ENCODE measurements around the gene DKK2.
"Not testable (repeated sequence)": the region's sequence is repeated elsewhere in the genome, so short reads cannot be mapped to it uniquely, and the experiment has no call there.

The DKK2 gene

GRCh38 chr4:106971636-106972035, 64.5 kb downstream of the DKK2 start:
- DNase-seq (ENCODE audit: insufficient read length) (no peak), FAIRE-seq (no peak)
- TF ChIP-seq POLR2A (IDR thresholded peaks at IDR 0.05; ENCODE audit: low read depth, low read length): no peak
- TF ChIP-seq POLR2AphosphoS5 (IDR thresholded peaks at IDR 0.05; ENCODE audit: low read depth, low read length): no peak
- TF ChIP-seq TAF1 (IDR thresholded peaks at IDR 0.05; ENCODE audit: borderline replicate concordance, low read depth, low read length): no peak

GRCh38 chr4:106967892-106968291, 68.2 kb downstream of the DKK2 start:
- TF ChIP-seq POLR2A (IDR thresholded peaks at IDR 0.05; ENCODE audit: low read depth, low read length): no peak
- no peak for DNase-seq (ENCODE audit: insufficient read length)
- no peak for FAIRE-seq

GRCh38 chr4:106953036-106953705, 82.9 kb downstream of the DKK2 start:
- DNase-seq (ENCODE audit: insufficient read length): no peak
- TF ChIP-seq POLR2A (IDR thresholded peaks at IDR 0.05; ENCODE audit: low read depth, low read length): no peak
- no peak for TF ChIP-seq POLR2AphosphoS5 (IDR thresholded peaks at IDR 0.05; ENCODE audit: low read depth, low read length)
- no peak for TF ChIP-seq TAF1 (IDR thresholded peaks at IDR 0.05; ENCODE audit: borderline replicate concordance, low read depth, low read length)
- FAIRE-seq: no peak

- FAIRE-seq: no peak
- no peak for TF ChIP-seq POLR2AphosphoS5 (IDR thresholded peaks at IDR 0.05; ENCODE audit: low read depth, low read length)
- TF ChIP-seq POLR2A (IDR thresholded peaks at IDR 0.05; ENCODE audit: low read depth, low read length): no peak
- no peak for DNase-seq (ENCODE audit: insufficient read length)
Measured at GRCh38 chr4:106951891-106952290, 84.2 kb downstream of the DKK2 start.

- no peak for TF ChIP-seq POLR2AphosphoS5 (IDR thresholded peaks at IDR 0.05; ENCODE audit: low read depth, low read length)
- TF ChIP-seq POLR2A (IDR thresholded peaks at IDR 0.05; ENCODE audit: low read depth, low read length): no peak
- no peak for TF ChIP-seq TAF1 (IDR thresholded peaks at IDR 0.05; ENCODE audit: borderline replicate concordance, low read depth, low read length)
- FAIRE-seq: no peak
- no peak for DNase-seq (ENCODE audit: insufficient read length)
Measured at GRCh38 chr4:106941841-106942240, 94.3 kb downstream of the DKK2 start.

- FAIRE-seq (no peak), DNase-seq (ENCODE audit: insufficient read length) (no peak)
- TF ChIP-seq POLR2A (IDR thresholded peaks at IDR 0.05; ENCODE audit: low read depth, low read length) (no peak), POLR2AphosphoS5 (IDR thresholded peaks at IDR 0.05; ENCODE audit: low read depth, low read length) (no peak), TAF1 (IDR thresholded peaks at IDR 0.05; ENCODE audit: borderline replicate concordance, low read depth, low read length) (no peak)
Measured at GRCh38 chr4:106930522-106930921, 105.6 kb downstream of the DKK2 start.

- no peak for FAIRE-seq
- TF ChIP-seq POLR2AphosphoS5 (IDR thresholded peaks at IDR 0.05; ENCODE audit: low read depth, low read length): no peak
- no peak for TF ChIP-seq POLR2A (IDR thresholded peaks at IDR 0.05; ENCODE audit: low read depth, low read length)
- TF ChIP-seq TAF1 (IDR thresholded peaks at IDR 0.05; ENCODE audit: borderline replicate concordance, low read depth, low read length): no peak
- no peak for DNase-seq (ENCODE audit: insufficient read length)
Measured at GRCh38 chr4:106929248-106929647, 106.9 kb downstream of the DKK2 start.

- TF ChIP-seq POLR2AphosphoS5 (IDR thresholded peaks at IDR 0.05; ENCODE audit: low read depth, low read length) (no peak), POLR2A (IDR thresholded peaks at IDR 0.05; ENCODE audit: low read depth, low read length) (no peak), TAF1 (IDR thresholded peaks at IDR 0.05; ENCODE audit: borderline replicate concordance, low read depth, low read length) (no peak)
- FAIRE-seq (no peak), DNase-seq (ENCODE audit: insufficient read length) (no peak)
Measured at GRCh38 chr4:106914223-106914622, 121.9 kb downstream of the DKK2 start.

GRCh38 chr4:106909486-106910188, 126.5 kb downstream of the DKK2 start:
- TF ChIP-seq POLR2AphosphoS5 (IDR thresholded peaks at IDR 0.05; ENCODE audit: low read depth, low read length) (no peak), POLR2A (IDR thresholded peaks at IDR 0.05; ENCODE audit: low read depth, low read length) (no peak), TAF1 (IDR thresholded peaks at IDR 0.05; ENCODE audit: borderline replicate concordance, low read depth, low read length) (no peak)
- DNase-seq (ENCODE audit: insufficient read length): no peak
- no peak for FAIRE-seq

- DNase-seq (ENCODE audit: insufficient read length); FAIRE-seq: not testable (repeated sequence)
Measured at GRCh38 chr4:106908049-106908448, 128.1 kb downstream of the DKK2 start.

- FAIRE-seq (no peak), DNase-seq (ENCODE audit: insufficient read length) (no peak)
- TF ChIP-seq TAF1 (IDR thresholded peaks at IDR 0.05; ENCODE audit: borderline replicate concordance, low read depth, low read length): no peak
- TF ChIP-seq POLR2A (IDR thresholded peaks at IDR 0.05; ENCODE audit: low read depth, low read length): no peak
- no peak for TF ChIP-seq POLR2AphosphoS5 (IDR thresholded peaks at IDR 0.05; ENCODE audit: low read depth, low read length)
Measured at GRCh38 chr4:106907216-106907615, 128.9 kb downstream of the DKK2 start.

- no peak for DNase-seq (ENCODE audit: insufficient read length)
- no peak for TF ChIP-seq TAF1 (IDR thresholded peaks at IDR 0.05; ENCODE audit: borderline replicate concordance, low read depth, low read length)
- no peak for TF ChIP-seq POLR2A (IDR thresholded peaks at IDR 0.05; ENCODE audit: low read depth, low read length)
- no peak for TF ChIP-seq POLR2AphosphoS5 (IDR thresholded peaks at IDR 0.05; ENCODE audit: low read depth, low read length)
- FAIRE-seq: no peak
Measured at GRCh38 chr4:106906728-106907127, 129.4 kb downstream of the DKK2 start.

Data from GM12892 (cell line).